NB4 (cell line): Measurements from ENCODE around the gene PPFIA1.

Experiments
- DNase-seq: peaks from one replicate; pipeline ENCODE4 v3.0.0; 2010; ENCODE audit warnings: low read depth
- H3K4me3 ChIP-seq: one replicate; pipeline ENCODE4 v1.5.1; 2011; ENCODE audit warnings: mild to moderate bottlenecking, low read depth, low read length, moderate library complexity
- MYC ChIP-seq: IDR thresholded peaks from 2 replicates; pipeline ENCODE4 v1.6.1; 2011; ENCODE audit warnings: low read depth, low read length
- POLR2A ChIP-seq: IDR thresholded peaks from 2 replicates; pipeline ENCODE4 v1.6.1; 2011; ENCODE audit warnings: mild to moderate bottlenecking; ENCODE audit not compliant: insufficient read length; ENCODE audit errors: extremely low read depth
- TF ChIP-seq, protein P1 (sequence below): IDR thresholded peaks from 2 replicates; pipeline ENCODE4 v1.6.1; 2011; ENCODE audit warnings: low read depth, low read length
- TF ChIP-seq, protein P2 (sequence below): IDR thresholded peaks from one replicate; pipeline ENCODE4 v1.5.1; 2012; ENCODE audit warnings: low read depth, low read length

PPFIA1 gene

DNA sequence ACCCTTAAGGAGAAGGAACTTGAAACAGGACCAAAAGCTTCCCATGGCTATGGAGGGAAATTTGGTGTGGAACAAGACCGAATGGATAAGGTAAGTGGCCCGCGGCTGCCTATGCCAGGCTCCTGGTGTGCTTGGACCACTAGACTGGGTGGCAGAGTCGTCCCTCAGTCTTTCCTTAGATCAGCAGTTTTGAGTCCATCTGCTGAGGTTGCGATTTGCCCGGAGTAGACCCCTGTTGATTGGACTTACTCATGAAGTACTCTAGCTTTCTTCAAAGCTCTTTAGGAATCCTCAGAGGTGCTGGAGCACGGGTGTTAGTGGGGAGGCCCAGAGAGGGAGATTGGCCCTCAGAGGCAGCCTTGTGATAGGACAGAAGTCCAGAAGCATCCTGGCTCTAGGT lies 139.4 kb downstream of the PPFIA1 start:
- TF ChIP-seq MYC (no peak), POLR2A (no peak)
- TF ChIP-seq, protein P1, sequence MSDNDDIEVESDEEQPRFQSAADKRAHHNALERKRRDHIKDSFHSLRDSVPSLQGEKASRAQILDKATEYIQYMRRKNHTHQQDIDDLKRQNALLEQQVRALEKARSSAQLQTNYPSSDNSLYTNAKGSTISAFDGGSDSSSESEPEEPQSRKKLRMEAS, result no peak
- TF ChIP-seq, protein P2, sequence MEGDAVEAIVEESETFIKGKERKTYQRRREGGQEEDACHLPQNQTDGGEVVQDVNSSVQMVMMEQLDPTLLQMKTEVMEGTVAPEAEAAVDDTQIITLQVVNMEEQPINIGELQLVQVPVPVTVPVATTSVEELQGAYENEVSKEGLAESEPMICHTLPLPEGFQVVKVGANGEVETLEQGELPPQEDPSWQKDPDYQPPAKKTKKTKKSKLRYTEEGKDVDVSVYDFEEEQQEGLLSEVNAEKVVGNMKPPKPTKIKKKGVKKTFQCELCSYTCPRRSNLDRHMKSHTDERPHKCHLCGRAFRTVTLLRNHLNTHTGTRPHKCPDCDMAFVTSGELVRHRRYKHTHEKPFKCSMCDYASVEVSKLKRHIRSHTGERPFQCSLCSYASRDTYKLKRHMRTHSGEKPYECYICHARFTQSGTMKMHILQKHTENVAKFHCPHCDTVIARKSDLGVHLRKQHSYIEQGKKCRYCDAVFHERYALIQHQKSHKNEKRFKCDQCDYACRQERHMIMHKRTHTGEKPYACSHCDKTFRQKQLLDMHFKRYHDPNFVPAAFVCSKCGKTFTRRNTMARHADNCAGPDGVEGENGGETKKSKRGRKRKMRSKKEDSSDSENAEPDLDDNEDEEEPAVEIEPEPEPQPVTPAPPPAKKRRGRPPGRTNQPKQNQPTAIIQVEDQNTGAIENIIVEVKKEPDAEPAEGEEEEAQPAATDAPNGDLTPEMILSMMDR, result no peak
- no peak overlapping the region for H3K4me3 ChIP-seq
- no peak for DNase-seq

DNA sequence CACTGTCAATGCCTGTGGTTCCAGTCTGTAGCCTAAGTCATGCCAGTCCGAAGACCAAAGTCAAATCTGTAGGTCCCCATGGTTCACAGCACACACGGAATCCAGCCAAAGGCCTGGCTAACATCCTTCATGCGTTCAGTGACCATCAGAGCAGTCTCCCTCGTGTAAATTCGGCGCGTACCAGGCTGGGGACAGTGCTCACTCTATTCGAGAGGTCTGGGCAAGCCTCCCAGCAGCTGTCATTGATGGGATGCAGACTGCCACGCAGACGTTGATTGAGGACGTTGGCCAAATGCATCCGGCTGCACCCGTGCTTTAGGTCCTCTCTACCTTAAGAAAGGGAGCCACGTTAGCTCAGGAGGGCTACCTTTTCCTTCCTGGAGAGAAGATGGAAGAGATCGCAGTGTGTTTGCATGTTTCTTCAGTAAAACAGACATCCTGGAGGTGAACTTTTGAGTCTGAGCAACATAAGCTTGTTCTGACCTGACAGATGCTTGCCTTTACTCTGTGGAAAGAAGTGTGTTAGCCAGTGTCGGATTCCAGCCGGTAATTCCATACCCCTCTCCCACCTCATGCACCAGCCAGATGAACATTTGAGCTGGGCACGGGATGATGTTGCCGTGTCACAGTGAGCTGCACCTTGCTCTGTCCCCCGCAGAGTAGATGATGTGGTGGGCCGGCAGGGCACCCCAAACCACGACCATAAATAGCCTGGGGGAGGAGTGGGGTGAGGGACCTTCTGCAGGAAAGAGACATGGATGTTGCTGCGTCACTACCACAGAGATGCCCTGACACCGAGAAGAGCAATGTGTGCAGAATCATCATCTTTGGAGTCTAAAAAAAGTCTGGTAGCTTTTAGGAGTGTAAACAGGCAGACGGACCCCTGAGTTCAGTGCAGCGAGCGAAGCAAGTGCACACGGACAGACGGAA lies 140.1 kb downstream of the PPFIA1 start:
- TF ChIP-seq, protein P2, result no peak
- TF ChIP-seq POLR2A (no peak), MYC (no peak)
- TF ChIP-seq, protein P1, result no peak

DNA sequence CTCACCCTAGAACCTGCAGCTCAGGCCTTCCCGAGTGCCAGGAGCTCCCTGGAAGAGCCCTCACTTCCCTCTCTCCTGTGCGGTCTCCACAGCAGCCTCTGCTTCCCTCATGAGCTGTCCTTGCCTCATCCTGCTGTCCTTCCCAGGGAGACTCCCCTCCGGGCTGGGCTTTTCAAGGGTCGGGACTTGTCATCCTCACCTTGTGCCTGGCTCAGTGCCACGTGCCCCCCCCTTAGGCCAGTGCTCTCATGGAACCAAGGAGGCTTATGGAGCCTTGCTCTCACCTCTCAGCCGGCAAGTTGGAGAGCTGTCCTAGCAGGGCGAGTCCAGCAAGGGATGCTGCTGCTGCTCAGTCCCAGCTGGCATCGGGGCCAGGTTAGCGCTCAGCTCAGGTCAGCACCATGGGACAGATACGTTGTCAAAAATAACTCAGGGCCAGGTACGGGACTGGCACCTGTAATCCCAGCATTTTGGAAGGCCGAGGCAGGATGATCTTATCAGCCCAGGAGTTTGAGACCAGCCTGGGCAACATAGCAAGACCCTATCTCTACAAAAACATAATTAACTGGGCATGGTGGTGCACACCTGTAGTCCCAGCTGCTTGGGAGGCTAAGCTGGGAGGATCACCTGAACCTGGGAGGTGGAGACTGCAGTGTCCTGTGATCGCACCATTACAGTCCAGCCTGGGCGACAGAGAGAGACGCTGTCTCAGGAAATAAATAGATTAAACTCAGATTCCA lies 141.4 kb downstream of the PPFIA1 start:
- no peak overlapping the region for H3K4me3 ChIP-seq
- TF ChIP-seq, protein P2, result no peak
- no peak for DNase-seq

More for the DNA sequence above, 140.1 kb downstream of the PPFIA1 start:
- no peak for DNase-seq
- H3K4me3 ChIP-seq, result no peak overlapping the region

DNA sequence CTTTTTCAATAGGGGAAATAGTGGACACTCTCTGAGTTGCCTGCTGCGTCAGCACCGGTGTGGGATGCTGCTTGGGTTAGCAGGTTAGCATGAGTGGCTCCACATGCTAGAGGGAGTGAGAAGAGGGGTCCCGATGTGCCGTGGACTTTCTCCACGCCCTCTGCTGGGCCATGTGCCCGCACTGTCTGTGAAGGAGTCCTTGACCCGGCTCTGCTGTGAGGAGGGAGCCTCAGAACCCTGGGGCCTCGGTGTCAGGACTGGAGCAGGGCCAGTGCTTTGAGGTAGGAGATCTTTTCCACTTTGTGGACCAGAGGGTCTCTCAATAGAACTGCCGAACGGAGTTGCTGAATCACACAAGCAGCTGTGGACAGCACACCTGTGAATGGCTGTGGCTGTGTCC lies 142.7 kb downstream of the PPFIA1 start:
- no peak for DNase-seq
- no peak overlapping the region for H3K4me3 ChIP-seq
- no peak for TF ChIP-seq MYC
- TF ChIP-seq, protein P1, result no peak
- TF ChIP-seq, protein P2, result no peak
- TF ChIP-seq POLR2A, result no peak

DNA sequence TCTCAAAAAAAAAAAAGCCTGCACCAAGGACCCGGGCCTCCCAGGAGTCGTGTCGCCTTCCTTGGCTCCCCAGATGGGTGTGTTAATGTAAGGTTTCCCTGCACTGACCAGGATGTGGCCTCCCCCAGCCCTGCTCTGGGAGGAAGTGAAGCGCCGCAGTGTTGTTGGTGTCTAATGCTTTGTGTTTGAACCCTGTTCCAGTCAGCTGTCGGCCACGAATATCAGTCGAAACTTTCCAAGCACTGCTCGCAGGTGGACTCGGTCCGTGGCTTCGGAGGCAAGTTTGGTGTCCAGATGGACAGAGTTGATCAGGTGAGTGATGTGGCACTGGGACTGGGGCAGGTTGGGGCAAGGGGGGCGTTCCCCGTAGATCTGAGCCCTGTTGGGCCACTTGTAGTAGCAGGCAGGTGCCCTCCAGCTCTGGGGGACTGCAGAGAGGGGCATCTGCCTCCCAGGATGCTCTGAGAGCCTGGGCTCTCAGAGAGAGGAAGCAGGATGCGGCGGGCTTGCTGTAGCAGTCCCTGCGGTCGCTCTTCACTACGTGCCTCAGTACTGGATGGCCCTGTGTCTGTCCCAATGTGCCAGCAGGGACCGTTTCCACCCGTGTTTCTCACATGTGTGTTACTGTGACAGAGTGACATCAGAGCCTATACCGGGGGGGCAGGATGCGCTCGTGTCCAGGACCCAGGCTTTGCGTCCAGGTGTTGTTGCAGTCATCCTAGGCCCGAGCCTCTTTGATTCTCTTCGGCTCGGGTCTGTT lies 144.0 kb downstream of the PPFIA1 start:
- no peak overlapping the region for H3K4me3 ChIP-seq
- DNase-seq, result peak; percentile 38
- no peak for TF ChIP-seq POLR2A
- TF ChIP-seq MYC, result no peak
- TF ChIP-seq, protein P1, result no peak
- TF ChIP-seq, protein P2, result no peak
